Measurements from ENCODE around the gene JAG1.

Gene JAG1

GRCh38 chr20:10655720-10656669 lies 17.8 kb downstream of the JAG1 start:
- Histone ChIP-seq H4K20me1 (ENCODE audit: control insufficient read depth, insufficient read depth, low read depth, low read length) (no peaks in the 10 kb centered on the region), H3K4me3 (ENCODE audit: low read length) (no peak overlapping the region), H3K9me2 (replicated peaks; ENCODE audit: control insufficient read depth, low read length) (no peaks in the 10 kb centered on the region), H3K9me3 (ENCODE audit: control insufficient read depth, insufficient read depth, low read length) (no peaks in the 10 kb centered on the region), H3K27me3 (ENCODE audit: control insufficient read depth, low read length) (peaks cover 9% of the 10 kb centered on the region), H3K4me1 (ENCODE audit: control insufficient read depth, low read length) (no peaks in the 10 kb centered on the region), H3K27ac (ENCODE audit: low read depth, low read length) (no peak overlapping the region), H3K4me2 (ENCODE audit: low read length) (no peak overlapping the region), H3K36me3 (ENCODE audit: control insufficient read depth, low read length) (no peaks in the 10 kb centered on the region), H3F3A (ENCODE audit: control insufficient read depth, insufficient read depth) (no peaks in the 10 kb centered on the region), H3K79me2 (ENCODE audit: control insufficient read depth, low read length) (no peaks in the 10 kb centered on the region)
- TF ChIP-seq EZH2phosphoT487 (IDR thresholded peaks at IDR 0.05; ENCODE audit: borderline replicate concordance, low read length) (no peak), CTCF (IDR thresholded peaks at IDR 0.05; ENCODE audit: low read depth, low read length, poor library complexity, severe bottlenecking) (no peak)

- no peak overlapping the region for H3K4me3 ChIP-seq (ENCODE audit: low read length)
- no peaks in the 10 kb centered on the region for H3F3A ChIP-seq (ENCODE audit: control insufficient read depth, insufficient read depth)
- H3K4me1 ChIP-seq (ENCODE audit: control insufficient read depth, low read length), result no peaks in the 10 kb centered on the region
- H3K79me2 ChIP-seq (ENCODE audit: control insufficient read depth, low read length), result no peaks in the 10 kb centered on the region
- H3K4me2 ChIP-seq (ENCODE audit: low read length), result no peak overlapping the region
- no peaks in the 10 kb centered on the region for H3K9me2 ChIP-seq (replicated peaks; ENCODE audit: control insufficient read depth, low read length)
- H3K9me3 ChIP-seq (ENCODE audit: control insufficient read depth, insufficient read depth, low read length), result no peaks in the 10 kb centered on the region
- no peaks in the 10 kb centered on the region for H4K20me1 ChIP-seq (ENCODE audit: control insufficient read depth, insufficient read depth, low read depth, low read length)
- H3K27me3 ChIP-seq (ENCODE audit: control insufficient read depth, low read length), result peaks cover 9% of the 10 kb centered on the region
- no peak overlapping the region for H3K27ac ChIP-seq (ENCODE audit: low read depth, low read length)
- TF ChIP-seq EZH2phosphoT487 (IDR thresholded peaks at IDR 0.05; ENCODE audit: borderline replicate concordance, low read length), result no peak
- no peak for TF ChIP-seq CTCF (IDR thresholded peaks at IDR 0.05; ENCODE audit: low read depth, low read length, poor library complexity, severe bottlenecking)
- H3K36me3 ChIP-seq (ENCODE audit: control insufficient read depth, low read length), result no peaks in the 10 kb centered on the region
Observed at GRCh38 chr20:10654630-10655029, 19.2 kb downstream of the JAG1 start.

- Histone ChIP-seq H3K36me3 (ENCODE audit: control insufficient read depth, low read length) (no peaks in the 10 kb centered on the region), H3K9me3 (ENCODE audit: control insufficient read depth, insufficient read depth, low read length) (no peaks in the 10 kb centered on the region), H3K4me3 (ENCODE audit: low read length) (no peak overlapping the region), H3K79me2 (ENCODE audit: control insufficient read depth, low read length) (no peaks in the 10 kb centered on the region), H3K27ac (ENCODE audit: low read depth, low read length) (no peak overlapping the region), H3K4me1 (ENCODE audit: control insufficient read depth, low read length) (no peaks in the 10 kb centered on the region), H4K20me1 (ENCODE audit: control insufficient read depth, insufficient read depth, low read depth, low read length) (no peaks in the 10 kb centered on the region), H3F3A (ENCODE audit: control insufficient read depth, insufficient read depth) (no peaks in the 10 kb centered on the region), H3K27me3 (ENCODE audit: control insufficient read depth, low read length) (peaks cover 9% of the 10 kb centered on the region), H3K9me2 (replicated peaks; ENCODE audit: control insufficient read depth, low read length) (no peaks in the 10 kb centered on the region), H3K4me2 (ENCODE audit: low read length) (no peak overlapping the region)
- TF ChIP-seq EZH2phosphoT487 (IDR thresholded peaks at IDR 0.05; ENCODE audit: borderline replicate concordance, low read length) (no peak), CTCF (IDR thresholded peaks at IDR 0.05; ENCODE audit: low read depth, low read length, poor library complexity, severe bottlenecking) (no peak)
Observed at GRCh38 chr20:10654250-10654610, 19.6 kb downstream of the JAG1 start.

Data from DOHH2 (cell line).